Mesothelial cell of epicardium (in vitro differentiated cells): ENCODE measurements around the gene CLSTN2. TPM values are rescaled to one million over a fixed set of nuclear protein-coding genes. Genes with fewer than 3 reads are reported as not detected.

ENCODE experiments used
- DNase-seq, 2 experiments: peaks; one replicate each; pipeline ENCODE4 v3.0.0; 2021; ENCODE audit warnings: low spot score in 2 of 2; ENCODE audit not compliant: unreplicated experiment in 2 of 2
- H3K27ac Mint-ChIP-seq: 2 replicates; pipeline ENCODE4 v1.8.0; 2021; ENCODE audit warnings: mixed read lengths
- H3K27me3 Mint-ChIP-seq: 2 replicates; pipeline ENCODE4 v1.8.0; 2021; ENCODE audit warnings: low read depth, mixed read lengths
- H3K36me3 Mint-ChIP-seq: 2 replicates; pipeline ENCODE4 v1.8.0; 2021; ENCODE audit warnings: mixed read lengths
- H3K4me1 Mint-ChIP-seq: 2 replicates; pipeline ENCODE4 v1.8.0; 2021; ENCODE audit warnings: mixed read lengths
- H3K4me3 Mint-ChIP-seq: 2 replicates; pipeline ENCODE4 v1.8.0; 2021; ENCODE audit warnings: mild to moderate bottlenecking, moderate library complexity, mixed read lengths
- H3K9me3 Mint-ChIP-seq: 2 replicates; pipeline ENCODE4 v1.8.0; 2021; ENCODE audit warnings: mixed read lengths
- CTCF ChIP-seq: fragments of 200-600 bp; sonication (generic); IDR thresholded peaks from one replicate; pipeline ENCODE4 v1.5.0; 2021; ENCODE audit warnings: antibody characterized with exemption; ENCODE audit not compliant: unreplicated experiment
- total RNA-seq: library from RNA; stranded (reverse); gene quantifications from 3 replicates; pipeline ENCODE4 v1.2.1, GENCODE V29; 2021

Gene CLSTN2
- total RNA-seq, 1 donor from 2014 or later: 18.2 TPM

GRCh38 chr3:140068494-140069017 lies 133.6 kb downstream of the CLSTN2 start:
- no peak for TF ChIP-seq CTCF
- Mint-ChIP-seq H3K27ac (no peak overlapping the region), H3K9me3 (peaks cover 12% of the 10 kb centered on the region), H3K4me1 (no peaks in the 10 kb centered on the region), H3K4me3 (no peak overlapping the region), H3K27me3 (peaks cover 23% of the 10 kb centered on the region), H3K36me3 (no peaks in the 10 kb centered on the region)
- no peak for DNase-seq

DNA sequence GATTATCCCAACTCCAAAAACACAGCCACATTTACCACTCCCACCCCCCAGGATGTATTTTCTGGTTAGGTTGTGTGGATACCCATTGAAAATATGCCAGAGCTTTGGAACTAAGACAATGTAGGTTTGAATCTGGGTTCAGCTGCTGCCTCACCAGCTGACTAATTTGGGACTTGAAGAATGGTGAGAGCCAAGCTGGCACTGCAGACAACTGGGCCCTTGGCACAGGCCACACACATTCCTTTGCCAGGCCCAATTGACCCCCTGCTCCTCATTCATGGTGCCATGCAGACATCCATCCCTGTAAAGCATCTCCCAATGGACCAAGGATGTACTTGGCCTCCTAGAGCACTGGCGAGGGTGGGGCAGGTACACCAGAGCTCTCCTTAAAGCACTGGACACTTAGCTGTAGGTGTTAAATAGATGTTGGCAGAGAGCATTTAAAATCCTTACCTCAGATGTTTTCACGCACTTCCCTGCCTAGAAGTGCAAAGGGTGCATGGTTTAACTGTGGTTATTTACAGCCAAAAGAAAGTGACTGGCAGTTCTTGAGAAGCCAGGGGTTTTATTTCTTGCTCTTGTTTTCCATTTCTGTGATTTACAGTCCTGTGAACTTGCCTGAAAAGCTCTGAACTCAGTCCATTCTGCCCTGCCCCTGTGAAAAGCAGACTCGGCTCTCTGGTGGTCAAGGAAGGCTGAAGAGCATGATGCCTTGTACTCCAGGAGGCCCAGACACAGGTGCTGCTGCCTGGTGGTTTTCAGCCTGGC lies 138.5 kb downstream of the CLSTN2 start:
- no peaks in the 10 kb centered on the region for H3K4me1 Mint-ChIP-seq
- no peak overlapping the region for H3K4me3 Mint-ChIP-seq

DNA sequence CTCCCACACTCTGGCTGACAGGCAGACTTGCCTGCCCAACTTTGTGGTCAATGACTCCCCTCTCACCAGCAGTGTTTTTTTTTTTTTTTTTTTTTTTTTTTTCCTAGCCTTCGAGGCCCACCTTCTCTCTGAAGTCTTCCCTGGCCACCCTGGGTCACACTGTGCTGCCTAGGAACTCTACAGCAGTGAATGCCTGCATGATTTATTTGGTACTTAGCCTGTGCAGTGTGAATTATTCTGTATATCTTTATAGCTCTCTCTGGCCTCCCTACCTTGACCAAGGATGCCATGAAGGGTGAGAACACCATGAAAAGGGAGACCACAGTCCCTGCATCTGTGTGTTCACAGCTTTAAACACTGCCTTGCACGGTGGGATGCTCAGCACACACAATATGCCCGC lies 141.6 kb downstream of the CLSTN2 start:
- H3K4me3 Mint-ChIP-seq: no peak overlapping the region
- no peak overlapping the region for H3K27ac Mint-ChIP-seq
- no peaks in the 10 kb centered on the region for H3K36me3 Mint-ChIP-seq
- H3K4me1 Mint-ChIP-seq: no peaks in the 10 kb centered on the region
- no peaks in the 10 kb centered on the region for H3K9me3 Mint-ChIP-seq
- no peak for TF ChIP-seq CTCF
- no peak for DNase-seq
- peaks cover 16% of the 10 kb centered on the region for H3K27me3 Mint-ChIP-seq

More for the DNA sequence above, 138.5 kb downstream of the CLSTN2 start:
- TF ChIP-seq CTCF: no peak
- H3K27ac Mint-ChIP-seq: no peak overlapping the region
- H3K27me3 Mint-ChIP-seq: peaks cover 15% of the 10 kb centered on the region
- no peak for DNase-seq
- no peaks in the 10 kb centered on the region for H3K9me3 Mint-ChIP-seq
- H3K36me3 Mint-ChIP-seq: no peaks in the 10 kb centered on the region

DNA sequence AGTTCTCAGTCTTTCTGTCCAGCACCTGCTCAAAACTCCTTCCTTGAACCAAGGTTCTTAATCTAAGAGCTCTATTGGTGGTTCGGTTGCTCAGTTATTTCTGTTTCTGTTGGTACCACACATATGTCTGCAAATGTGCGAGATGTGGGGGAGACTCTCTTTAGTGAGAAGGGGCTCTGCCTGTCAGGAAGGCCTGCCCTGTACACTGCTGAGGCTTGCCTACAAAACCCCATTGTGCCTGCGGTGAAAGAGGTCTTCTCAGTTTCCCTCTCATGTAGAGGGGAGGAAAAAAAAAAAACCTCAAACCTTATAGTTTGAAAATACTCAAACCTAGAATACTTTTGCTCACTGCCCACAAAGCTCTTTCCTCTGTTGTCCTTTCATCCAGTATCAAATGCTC lies 142.4 kb downstream of the CLSTN2 start:
- no peaks in the 10 kb centered on the region for H3K36me3 Mint-ChIP-seq
- H3K4me1 Mint-ChIP-seq: peaks cover 2% of the 10 kb centered on the region

DNA sequence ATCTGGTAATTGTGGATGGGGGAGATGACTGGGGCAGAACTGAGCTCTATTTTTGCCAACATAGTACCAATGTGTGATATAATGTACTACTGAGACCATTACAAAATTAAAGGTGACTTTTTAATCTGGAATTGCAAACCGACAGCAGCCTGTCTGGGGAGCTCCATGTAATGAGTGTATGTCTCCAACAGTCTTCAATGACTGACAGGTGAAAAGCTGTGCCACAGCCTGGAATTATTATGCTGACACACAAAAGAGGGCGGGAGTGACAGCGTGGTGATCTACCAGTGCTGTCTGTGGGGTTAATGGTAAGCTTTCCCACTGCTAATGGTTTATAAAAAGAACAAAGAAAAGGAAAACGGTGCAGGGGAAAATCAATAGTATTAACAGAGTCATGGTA lies 143.4 kb downstream of the CLSTN2 start:
- Mint-ChIP-seq H3K27ac (no peak overlapping the region), H3K4me1 (peaks cover 2% of the 10 kb centered on the region), H3K4me3 (no peak overlapping the region), H3K36me3 (no peaks in the 10 kb centered on the region), H3K9me3 (no peaks in the 10 kb centered on the region), H3K27me3 (peaks cover 30% of the 10 kb centered on the region)
- no peak for DNase-seq
- no peak for TF ChIP-seq CTCF

More for the DNA sequence above, 142.4 kb downstream of the CLSTN2 start:
- peaks cover 21% of the 10 kb centered on the region for H3K27me3 Mint-ChIP-seq
- DNase-seq: no peak
- no peaks in the 10 kb centered on the region for H3K9me3 Mint-ChIP-seq
- no peak overlapping the region for H3K4me3 Mint-ChIP-seq
- TF ChIP-seq CTCF: no peak
- H3K27ac Mint-ChIP-seq: no peak overlapping the region
